GM18909 (cell line): Measurements from ENCODE around the gene ADSL.
A peak's percentile ranks its signal among the peaks of the same experiment; 100 is the strongest.

Experiments used
- ATAC-seq: cut with Tn5 transposase; IDR thresholded peaks from one replicate; pipeline ENCODE4 v1.9.1; 2021; ENCODE audit warnings: mild to moderate bottlenecking; ENCODE audit not compliant: unreplicated experiment, poor library complexity

ADSL gene

GRCh38 chr22:40326905-40327735 is 19.2 kb upstream of the ADSL start:
- ATAC-seq: no peak

- no peak for ATAC-seq
Measured at GRCh38 chr22:40328546-40329456, 17.5 kb upstream of the ADSL start.

GRCh38 chr22:40329466-40329865 is 16.8 kb upstream of the ADSL start:
- no peak for ATAC-seq

- no peak for ATAC-seq
Measured at GRCh38 chr22:40330086-40330485, 16.2 kb upstream of the ADSL start.

DNA sequence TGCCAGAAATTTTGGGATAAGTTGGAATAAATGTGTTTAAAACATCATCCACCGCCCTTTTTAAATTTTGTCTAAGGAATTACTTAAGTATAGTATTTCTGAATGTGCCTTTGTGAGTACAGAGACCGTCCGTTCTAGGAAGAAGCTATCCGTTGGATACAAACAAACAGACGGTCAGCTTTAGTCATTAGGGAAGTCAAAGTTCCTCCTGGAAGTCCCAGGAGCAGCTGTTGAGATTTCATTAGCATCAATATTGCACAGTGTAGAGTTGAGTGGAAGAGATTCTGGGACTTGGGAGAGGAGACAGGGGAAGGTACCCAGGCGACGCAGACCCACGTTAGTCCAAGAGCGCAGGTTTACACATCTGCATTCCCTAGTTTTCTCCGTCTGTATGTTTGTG is 15.7 kb upstream of the ADSL start:
- ATAC-seq: no peak

- no peak for ATAC-seq
Measured at GRCh38 chr22:40331706-40332105, 14.6 kb upstream of the ADSL start.

DNA sequence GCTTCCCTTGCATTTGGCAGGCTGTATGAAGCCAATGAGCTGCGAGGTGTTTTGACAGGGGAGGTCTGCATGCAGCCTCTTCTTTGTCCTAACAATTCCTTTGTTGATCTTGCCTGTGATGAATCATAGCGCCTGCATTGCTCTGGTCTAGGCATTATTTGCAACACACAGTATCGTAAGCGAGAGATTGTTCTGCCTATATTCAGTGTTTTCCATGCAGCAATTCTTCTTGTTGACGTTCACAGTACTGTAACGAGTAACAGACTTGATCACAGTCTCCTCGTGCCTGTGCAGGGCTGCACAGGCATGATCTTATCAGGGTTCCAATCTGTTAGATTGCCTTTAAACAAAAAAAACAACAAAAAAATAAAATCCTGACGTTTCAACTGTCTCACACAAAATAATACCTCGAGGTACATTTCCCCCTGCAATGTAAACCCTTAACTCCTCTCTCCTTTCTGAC is 13.9 kb upstream of the ADSL start:
- no peak for ATAC-seq

DNA sequence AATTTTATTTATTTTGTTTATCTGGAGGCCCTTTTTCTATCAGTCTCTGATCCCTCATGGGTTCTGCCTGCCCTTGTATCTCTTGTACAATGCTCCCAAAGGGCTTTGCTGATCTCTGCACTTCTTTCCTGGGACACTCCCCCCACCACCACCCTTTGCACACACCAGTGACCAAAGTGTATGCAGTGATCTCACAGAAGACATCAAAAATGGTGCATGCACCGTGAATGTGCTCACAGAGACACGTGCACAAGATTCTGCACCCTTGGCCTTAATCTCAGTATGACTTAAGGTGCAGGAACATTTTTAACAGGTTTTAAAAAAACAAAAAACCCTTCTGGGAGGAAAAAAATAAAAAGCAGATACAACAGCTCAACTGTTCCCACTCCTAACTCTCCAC is 12.2 kb upstream of the ADSL start:
- ATAC-seq: no peak

- ATAC-seq: no peak
Measured at GRCh38 chr22:40334899-40335298, 11.4 kb upstream of the ADSL start.

- ATAC-seq: no peak
Measured at GRCh38 chr22:40335358-40335757, 10.9 kb upstream of the ADSL start.

GRCh38 chr22:40340044-40340443 is 6.3 kb upstream of the ADSL start:
- no peak for ATAC-seq

- no peak for ATAC-seq
Measured at GRCh38 chr22:40341604-40342003, 4.7 kb upstream of the ADSL start.

DNA sequence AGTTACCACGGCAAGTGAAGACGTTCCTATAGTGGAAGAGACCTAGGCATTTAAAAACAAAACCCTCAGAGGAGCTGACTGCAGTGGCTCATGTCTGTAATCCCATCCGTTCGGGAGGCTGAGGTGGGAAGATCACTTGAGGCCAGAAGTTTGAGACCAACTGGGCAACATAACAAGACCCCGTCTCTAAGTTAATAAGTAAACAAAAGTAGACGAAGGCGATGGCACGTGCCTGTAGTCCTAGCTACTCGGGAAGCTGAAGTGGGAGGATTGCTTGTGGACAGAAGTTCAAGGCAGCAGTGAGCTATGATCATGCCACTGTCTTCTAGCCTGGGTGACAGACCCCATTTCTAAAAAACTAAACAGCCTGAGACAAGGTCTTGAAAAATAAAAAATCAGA is 3.8 kb upstream of the ADSL start:
- no peak for ATAC-seq

- ATAC-seq: no peak
Measured at GRCh38 chr22:40345271-40345670, 1.0 kb upstream of the ADSL start.

DNA sequence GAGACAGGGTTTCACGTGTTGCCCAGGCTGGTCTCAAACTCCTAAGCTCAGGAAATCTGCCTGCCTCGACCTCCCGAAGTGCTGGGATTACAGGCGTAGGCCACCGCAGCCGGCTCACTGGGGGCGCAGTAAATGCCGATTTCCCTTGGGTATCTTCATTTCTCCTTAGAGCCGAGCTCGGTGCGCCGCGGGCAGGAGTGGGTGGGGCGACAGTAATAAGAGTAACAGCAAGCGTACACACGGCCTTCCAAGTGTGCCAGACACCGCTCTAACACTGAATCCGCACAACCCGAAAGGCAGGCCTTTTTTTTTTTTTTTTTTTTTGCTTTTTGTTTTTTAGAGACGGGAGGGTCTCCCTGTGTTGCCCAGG is 500 bp upstream of the ADSL start:
- peak; percentile 31 for ATAC-seq

DNA sequence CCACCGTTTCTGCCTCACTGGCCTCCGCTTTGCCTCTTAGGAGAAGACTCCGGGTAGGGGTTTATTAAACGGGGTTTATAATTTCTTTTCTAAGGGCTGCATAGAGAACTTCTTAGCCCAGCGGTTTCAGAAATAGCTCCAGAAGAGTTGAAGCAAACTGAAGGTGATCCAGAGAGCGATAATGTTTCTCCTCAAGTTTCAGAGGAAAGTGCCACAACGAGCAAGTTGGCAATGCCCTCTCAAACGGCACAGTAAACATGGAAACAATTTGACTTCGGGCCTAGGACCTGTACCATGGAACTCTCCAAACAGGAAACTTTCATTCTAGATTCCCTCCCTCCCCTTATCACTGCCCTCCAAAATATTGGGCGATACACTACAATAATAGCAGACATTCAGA is 1.0 kb downstream of the ADSL start:
- no peak for ATAC-seq

DNA sequence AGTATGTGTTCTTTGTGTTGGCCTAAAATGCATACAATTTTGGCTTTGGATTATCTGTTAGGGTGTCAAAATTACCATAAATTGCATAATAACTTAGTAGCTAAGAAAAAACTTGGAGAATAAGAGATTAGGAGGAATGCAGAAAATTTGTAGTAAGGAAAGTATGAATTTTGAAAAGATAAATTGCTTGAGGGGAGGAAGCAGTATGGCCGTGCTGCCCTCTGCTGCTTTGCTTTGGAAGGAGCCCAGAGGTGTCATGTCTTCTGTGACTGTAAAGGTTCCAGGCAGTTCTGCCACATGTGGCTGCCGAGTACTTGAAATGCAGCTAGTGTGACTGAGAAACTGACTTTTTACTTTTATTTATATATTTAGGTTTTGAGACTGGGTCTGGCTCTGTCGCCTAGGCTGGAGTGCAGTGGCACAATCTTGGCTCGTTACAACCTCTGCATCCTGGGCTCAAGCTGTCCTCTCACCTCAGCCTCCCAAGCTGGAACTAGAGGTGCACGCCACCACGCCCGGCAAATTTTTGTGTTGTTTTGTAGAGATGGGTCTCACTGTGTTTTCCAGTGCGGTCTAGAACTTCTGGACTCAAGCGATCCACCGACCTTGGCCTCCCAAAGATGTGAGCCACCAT is 1.8 kb downstream of the ADSL start:
- no peak for ATAC-seq

DNA sequence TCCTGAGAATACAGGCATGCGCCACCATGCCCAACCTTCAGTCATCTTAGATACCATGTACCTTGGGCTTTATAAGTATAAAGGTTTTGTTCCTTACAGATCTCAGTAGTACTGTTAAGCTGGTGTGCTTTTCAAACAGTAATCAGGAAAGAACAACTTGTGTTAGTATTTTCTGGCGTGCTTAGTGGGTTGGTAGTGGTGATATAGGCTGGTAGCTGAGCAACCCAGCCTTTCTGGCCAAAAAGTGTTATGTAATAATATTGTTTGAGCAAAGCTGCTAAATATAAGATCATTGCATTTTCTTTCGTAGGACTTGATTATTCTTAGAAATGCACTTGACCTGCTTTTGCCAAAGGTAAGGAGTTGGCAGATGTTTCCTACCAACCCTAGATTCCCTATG is 6.5 kb downstream of the ADSL start:
- ATAC-seq: no peak

- no peak for ATAC-seq
Measured at GRCh38 chr22:40361100-40361499, 14.8 kb downstream of the ADSL start.

- ATAC-seq: no peak
Measured at GRCh38 chr22:40363059-40363458, 16.8 kb downstream of the ADSL start.

DNA sequence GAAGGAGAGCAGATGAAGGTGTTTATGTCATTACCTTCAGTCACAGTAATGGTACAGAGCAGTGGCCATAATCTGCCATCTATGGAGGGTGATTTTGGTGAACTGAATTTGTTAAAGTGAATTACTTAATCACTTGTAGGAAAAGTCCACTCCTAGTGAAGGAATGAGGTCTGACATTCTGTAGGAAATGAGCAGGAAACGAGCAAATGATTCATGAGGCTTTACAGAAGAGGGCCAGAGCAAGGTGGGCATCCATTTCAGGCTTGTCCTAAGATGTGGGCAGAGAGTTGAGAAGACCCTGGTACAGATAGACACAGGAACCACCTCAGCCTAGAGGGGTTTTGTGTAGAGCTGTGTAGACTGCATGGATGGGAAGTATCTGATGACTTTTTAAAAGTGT is 18.1 kb downstream of the ADSL start:
- ATAC-seq: no peak
